GM19351 (cell line): Measurements from ENCODE around the gene FHL2.
A peak's percentile ranks its signal among the peaks of the same experiment; 100 is the strongest.

Experiments used
- ATAC-seq: cut with Tn5 transposase; IDR thresholded peaks from one replicate; pipeline ENCODE4 v1.9.1; 2021; ENCODE audit warnings: mild to moderate bottlenecking, moderate library complexity; ENCODE audit not compliant: unreplicated experiment

The FHL2 gene

DNA sequence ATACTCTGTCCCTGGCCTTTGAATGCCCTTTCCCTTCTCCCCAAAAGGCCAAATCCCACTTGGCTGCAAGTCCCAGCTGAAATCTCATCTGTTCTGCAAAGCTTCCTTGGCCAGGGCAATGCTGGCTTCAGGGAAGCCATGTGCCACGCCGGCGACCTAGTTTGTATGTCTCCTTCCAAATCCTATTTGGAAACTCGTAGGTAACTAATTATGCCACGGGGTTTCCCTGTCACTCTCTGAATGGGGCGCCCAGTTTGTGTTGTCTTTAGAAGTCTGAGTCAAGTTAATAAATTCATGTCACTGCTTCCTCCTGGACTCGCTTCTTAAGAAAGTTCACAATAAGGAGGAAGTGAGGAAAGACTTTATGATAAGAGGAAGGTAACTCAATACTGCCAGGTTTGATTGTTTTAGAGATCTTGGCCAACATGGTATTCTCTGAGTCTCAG is 19.1 kb downstream of the FHL2 start:
- no peak for ATAC-seq

- ATAC-seq, result no peak
Observed at GRCh38 chr2:105378921-105379383, 19.9 kb downstream of the FHL2 start.

GRCh38 chr2:105378276-105378840 is 20.5 kb downstream of the FHL2 start:
- ATAC-seq, result no peak

DNA sequence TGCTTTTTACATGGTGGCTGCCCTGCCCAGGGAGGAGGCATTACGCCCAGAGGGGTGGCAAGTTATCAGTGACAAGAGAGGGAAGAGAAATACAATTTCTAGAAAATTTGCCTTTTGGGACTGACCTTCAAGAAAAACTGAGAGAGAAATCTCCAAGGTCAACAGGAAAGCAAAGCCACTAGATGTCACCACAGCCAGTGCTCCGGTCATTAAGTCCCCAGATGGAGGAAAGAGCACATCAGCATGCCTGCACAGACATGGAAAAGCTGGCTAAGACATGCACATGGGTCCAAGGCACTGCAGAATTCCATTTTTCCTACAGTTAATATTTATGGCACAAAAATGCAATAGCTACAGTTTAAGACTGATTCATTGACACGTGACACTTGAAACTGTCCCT is 21.0 kb downstream of the FHL2 start:
- ATAC-seq, result no peak

GRCh38 chr2:105376789-105377240 is 22.0 kb downstream of the FHL2 start:
- no peak for ATAC-seq

GRCh38 chr2:105376010-105376409 is 22.8 kb downstream of the FHL2 start:
- ATAC-seq, result no peak

- no peak for ATAC-seq
Observed at GRCh38 chr2:105375001-105375561, 23.8 kb downstream of the FHL2 start.

- peak; percentile 79 for ATAC-seq
Observed at GRCh38 chr2:105373895-105374401, 24.9 kb downstream of the FHL2 start.

- no peak for ATAC-seq
Observed at GRCh38 chr2:105373344-105373781, 25.5 kb downstream of the FHL2 start.

- no peak for ATAC-seq
Observed at GRCh38 chr2:105371810-105372209, 27.0 kb downstream of the FHL2 start.

DNA sequence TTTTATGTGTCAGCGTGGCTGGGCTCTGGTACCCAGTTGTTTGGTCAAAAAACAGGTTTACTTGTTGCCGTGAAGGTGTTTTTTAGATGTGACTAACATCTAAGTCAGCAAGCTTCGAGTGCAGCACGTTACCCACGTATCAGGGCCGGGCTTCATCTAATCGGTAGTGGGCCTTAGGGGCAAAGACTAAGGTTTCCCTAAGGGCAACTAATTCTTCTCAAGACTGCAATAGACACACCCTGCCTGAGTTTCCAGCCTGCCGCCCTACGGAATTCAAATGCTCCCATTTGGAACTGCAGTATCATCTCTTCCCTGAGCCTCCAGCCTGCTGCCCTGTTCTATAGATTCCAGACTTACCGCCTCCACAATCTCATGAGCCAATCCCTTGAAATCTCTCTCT is 27.7 kb downstream of the FHL2 start:
- ATAC-seq, result no peak

GRCh38 chr2:105369777-105370690 is 28.8 kb downstream of the FHL2 start:
- peak; percentile 93 for ATAC-seq

GRCh38 chr2:105368759-105369408 is 30.0 kb downstream of the FHL2 start:
- no peak for ATAC-seq

- ATAC-seq, result no peak
Observed at GRCh38 chr2:105365206-105365605, 33.6 kb downstream of the FHL2 start.

- no peak for ATAC-seq
Observed at GRCh38 chr2:105364436-105365139, 34.3 kb downstream of the FHL2 start.

- no peak for ATAC-seq
Observed at GRCh38 chr2:105362862-105363591, 35.8 kb downstream of the FHL2 start.

DNA sequence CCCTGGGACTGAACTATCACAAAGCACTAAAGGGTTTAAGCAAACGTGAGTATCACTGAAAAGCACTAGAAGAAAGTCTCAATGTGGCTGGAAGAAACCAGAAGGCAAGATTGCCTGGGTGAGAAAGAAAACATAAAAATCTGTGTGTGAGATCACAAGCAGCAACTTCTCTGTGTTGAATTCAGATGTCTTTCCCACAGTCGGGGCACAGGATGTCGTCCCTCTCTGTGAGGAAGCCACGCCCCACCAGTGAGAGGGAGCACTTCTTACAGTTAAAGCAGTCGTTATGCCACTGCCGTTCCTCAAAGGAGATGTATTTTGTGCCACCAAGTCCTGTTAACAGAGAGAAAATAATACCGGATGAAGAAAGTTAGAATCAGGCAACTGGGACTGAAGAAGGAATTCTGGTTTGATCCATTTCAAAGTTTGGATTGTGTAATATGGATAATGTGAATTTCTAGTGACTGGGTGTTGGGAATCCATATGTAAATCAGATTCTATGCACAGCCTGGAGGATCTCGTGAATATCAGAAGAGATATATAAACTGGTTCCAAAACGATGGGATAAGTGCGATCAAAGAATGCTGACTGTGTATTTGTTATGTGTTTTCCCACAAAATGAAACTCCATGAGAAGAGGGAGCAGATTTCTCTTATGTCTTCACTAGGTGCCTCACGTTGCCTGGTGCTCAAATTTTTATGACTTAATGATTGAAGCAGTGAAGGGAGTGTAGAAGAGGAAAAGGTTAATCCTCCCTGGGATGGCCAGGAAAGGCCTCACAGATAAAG is 37.6 kb downstream of the FHL2 start:
- no peak for ATAC-seq

- no peak for ATAC-seq
Observed at GRCh38 chr2:105358593-105358992, 40.3 kb downstream of the FHL2 start.

DNA sequence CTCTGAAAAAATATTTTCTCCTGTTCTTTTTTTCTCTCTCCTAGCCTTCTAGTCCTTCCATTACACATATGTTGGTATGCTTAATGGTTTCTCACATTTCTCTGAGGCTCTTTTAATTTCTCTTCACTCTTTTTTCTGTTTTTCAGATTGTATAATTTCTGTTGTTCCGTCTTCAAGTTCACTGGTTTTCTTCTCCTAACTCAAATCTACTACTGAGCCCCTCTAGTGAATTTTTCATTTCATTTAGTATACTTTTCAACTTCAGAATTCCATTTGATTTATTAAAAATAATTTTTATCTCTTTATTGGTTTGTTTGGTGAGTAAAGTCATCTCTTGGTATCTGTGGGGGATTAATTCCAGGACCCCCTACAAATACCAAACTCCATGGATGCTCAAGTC is 41.7 kb downstream of the FHL2 start:
- ATAC-seq, result no peak
